GM10248 (cell line): ENCODE data around the gene CNBP.

ENCODE experiments used
- CTCF ChIA-PET: fragments of 300-600 bp; sonication (Branson Sonifier 250); formaldehyde crosslinking; extraction: SDS; loops from one replicate; lab custom pipeline; 2021; ENCODE audit warnings: antibody characterized with exemption; lab: Yijun Ruan, JAX
- POLR2A ChIA-PET: fragments of 350-650 bp; sonication (Branson Sonifier 250); formaldehyde crosslinking; extraction: SDS; loops from one replicate; lab custom pipeline; 2020; ENCODE audit warnings: antibody characterized with exemption; lab: Yijun Ruan, JAX
- DNase-seq: peaks from one replicate; pipeline ENCODE4 v3.0.0; 2012; ENCODE audit errors: extremely low spot score
- CTCF ChIP-seq: IDR thresholded peaks from 2 replicates; pipeline ENCODE4 v1.5.1; 2012; ENCODE audit warnings: mild to moderate bottlenecking, low read depth; ENCODE audit errors: extremely low read depth, missing control alignments, control extremely low read depth

The CNBP gene

GRCh38 chr3:129123314-129124060 lies 60.2 kb downstream of the CNBP start:
- no peak for TF ChIP-seq CTCF
- ChIA-PET CTCF (interaction anchor here (0.9 to 7.5 kb wide), 7 partner anchors 11 to 153 kb away, joined by 3 to 39 read pairs (median 4); no protein-coding TSS in a partner anchor), POLR2A (no interaction called here)
- DNase-seq, result no peak

DNA sequence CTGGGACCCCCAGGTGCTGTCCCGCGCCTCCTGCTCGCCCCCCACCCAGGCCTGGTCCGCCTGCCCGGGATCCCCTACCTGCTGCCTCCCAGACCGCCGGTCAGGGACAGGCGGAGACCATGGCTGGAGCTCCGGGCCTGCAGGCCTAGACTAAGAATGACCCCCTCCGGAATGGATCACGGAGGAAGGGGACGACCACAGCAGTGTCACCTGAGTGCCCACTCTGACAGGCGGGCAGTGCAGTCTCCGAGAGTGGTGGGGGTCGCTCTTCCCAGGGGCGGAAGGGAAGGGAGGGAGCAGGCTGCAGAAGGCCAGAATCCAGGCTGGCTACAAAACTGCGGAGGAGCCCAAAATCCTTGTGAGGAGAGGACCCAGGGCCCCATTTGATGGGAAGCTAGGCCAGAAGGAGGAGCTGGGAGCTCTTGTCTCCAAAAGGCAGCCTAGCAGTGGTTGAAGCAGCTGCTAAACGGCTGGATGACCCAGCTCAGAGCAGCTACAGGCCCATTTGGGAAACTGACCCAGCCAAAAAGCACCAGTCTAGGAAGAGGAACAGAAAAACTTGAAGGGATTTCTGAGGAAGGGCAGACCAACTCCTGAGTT lies 61.2 kb downstream of the CNBP start:
- CTCF ChIA-PET, result interaction anchor here (0.6 to 7.5 kb wide), 8 partner anchors 12 to 152 kb away, joined by 3 to 39 read pairs (median 6); partner anchors contain the start of gene COPG1
- POLR2A ChIA-PET, result interaction anchor here (0.6 to 1.4 kb wide), 2 partner anchors 39 to 99 kb away, joined by 3 read pairs; no protein-coding TSS in a partner anchor
- no peak for DNase-seq
- TF ChIP-seq CTCF, result no peak

GRCh38 chr3:129121792-129122411 lies 61.8 kb downstream of the CNBP start, which contains the start of gene RAB43:
Gene RAB43, minus strand, starts transcription at chr3:129121804. Its CDS starts 315 bp downstream, at chr3:129121489.
- CTCF ChIA-PET, result interaction anchor here (0.6 to 7.5 kb wide), 10 partner anchors 9 to 152 kb away, joined by 3 to 39 read pairs (median 4); partner anchors contain the start of gene COPG1
- no peak for TF ChIP-seq CTCF
- peak; percentile 91 for DNase-seq
- POLR2A ChIA-PET, result interaction anchor here (0.6 to 1.4 kb wide), 6 partner anchors 40 to 864 kb away, joined by 3 to 5 read pairs (median 4); partner anchors contain the start of genes IFT122 and MBD4

DNA sequence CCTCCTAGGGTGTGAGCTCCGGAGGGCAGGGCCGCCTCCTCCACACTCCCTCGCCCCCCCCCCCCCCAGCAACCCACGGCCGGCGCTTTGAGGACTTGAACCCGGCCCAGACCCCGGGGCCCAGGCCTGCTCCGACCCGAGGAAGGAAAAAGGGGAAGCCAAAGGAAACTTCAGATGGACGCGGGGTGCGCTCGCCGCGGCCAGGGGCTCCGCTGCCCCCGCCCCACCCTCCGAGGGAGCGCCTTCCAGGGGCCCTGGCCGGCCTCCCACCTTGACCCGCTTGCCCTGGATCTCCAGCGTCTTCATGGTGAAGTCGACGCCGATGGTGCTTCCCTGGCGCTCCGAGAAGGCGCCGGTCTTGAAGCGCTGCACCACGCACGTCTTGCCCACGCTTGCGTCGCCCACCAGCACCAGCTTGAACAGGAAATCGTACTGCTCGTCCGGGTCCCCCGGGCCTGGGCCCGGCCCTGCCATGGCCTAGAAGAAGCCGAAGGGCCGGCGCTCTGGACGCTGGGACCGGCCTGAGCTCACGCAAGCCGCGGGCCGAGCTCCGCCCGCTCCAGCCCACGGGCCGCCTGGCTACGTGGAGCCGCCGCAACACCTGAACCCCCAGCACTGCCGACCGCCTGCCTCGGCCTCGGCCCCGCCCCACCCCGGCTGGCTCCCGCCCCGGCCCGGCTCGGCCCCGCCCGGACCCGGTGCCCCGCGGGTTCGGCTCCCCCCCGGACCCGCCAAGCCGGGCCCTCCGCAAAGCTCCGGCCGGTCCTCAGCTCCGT lies 62.5 kb downstream of the CNBP start:
- no peak for TF ChIP-seq CTCF
- POLR2A ChIA-PET, result interaction anchor here (0.6 to 1.4 kb wide), 5 partner anchors 41 to 864 kb away, joined by 3 to 5 read pairs (median 4); partner anchors contain the start of genes IFT122 and MBD4
- DNase-seq, result no peak
- CTCF ChIA-PET, result interaction anchor here (0.6 to 7.5 kb wide), 9 partner anchors 9 to 128 kb away, joined by 3 to 39 read pairs (median 5); partner anchors contain the start of gene COPG1

- CTCF ChIA-PET, result interaction anchor here (1.4 to 7.5 kb wide), 7 partner anchors 12 to 196 kb away, joined by 4 to 39 read pairs (median 6); partner anchors contain the start of gene COPG1
- no peak for TF ChIP-seq CTCF
Observed at GRCh38 chr3:129120254-129121004, 63.3 kb downstream of the CNBP start.

More at GRCh38 chr3:129120254-129121004, 63.3 kb downstream of the CNBP start:
- DNase-seq, result peak; percentile 92
- POLR2A ChIA-PET, result no interaction called here
